GM12875 (cell line): ENCODE results near the gene NAT16.
A peak's percentile ranks its signal among the peaks of the same experiment; 100 is the strongest.

Experiments
- H3K4me3 ChIP-seq: one replicate; pipeline ENCODE4 v1.5.1; 2011; ENCODE audit warnings: low read depth, low read length, control low read depth
- TF ChIP-seq, protein P1 (sequence below): IDR thresholded peaks from 2 replicates; pipeline ENCODE4 v1.5.1; 2011; ENCODE audit warnings: low read depth, mild to moderate bottlenecking, control low read depth, inconsistent platforms, low read length, moderate library complexity, borderline replicate concordance; ENCODE audit not compliant: insufficient read depth

NAT16 gene

DNA sequence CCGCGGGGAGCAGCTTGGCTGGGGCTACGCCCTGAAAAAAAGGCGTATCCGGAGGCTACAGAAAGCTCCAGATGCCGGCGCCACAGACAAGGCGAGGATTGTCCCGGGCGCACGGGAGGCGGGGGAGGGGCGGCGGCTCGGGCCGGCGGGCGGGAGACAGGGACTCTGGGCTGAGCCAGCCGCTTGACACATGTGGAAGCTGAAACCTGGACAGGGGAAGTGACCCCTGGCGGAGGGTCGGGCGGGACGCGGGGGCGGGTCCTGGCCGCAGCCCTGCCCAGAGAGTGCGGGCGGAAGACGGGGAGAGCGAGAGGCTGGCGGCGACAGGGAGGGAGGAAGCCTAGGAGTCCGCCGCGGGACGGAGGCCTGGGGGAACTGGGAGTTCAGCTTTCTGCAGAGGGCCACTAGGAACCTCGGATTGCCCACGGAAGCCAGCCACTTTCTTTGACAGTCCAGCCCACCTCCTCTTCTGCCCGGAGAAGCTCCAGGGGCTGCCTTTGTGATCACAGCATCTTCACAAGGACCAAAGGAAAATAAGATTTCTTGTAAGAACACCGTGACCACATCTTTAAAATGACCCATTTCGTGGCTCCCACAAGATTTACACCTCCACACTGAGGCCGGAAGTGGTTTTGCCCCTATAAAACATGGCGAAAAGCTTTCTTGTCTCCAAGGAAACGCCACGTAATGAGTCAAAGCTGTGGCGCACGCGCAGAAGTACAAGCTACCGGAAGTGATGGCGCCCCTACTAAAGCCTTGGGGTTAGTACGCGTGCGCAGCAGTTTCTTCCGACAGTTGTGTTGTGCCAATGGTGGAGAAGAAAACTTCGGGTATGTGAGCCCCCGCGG lies 37.5 kb upstream of the NAT16 start, which contains the start of the genes PLOD3 and ZNHIT1:
Gene PLOD3 (minus strand): TSS at position 194 of the 848 bp plus-strand sequence. CDS start 307 bp downstream, outside the sequence.
Gene ZNHIT1 (plus strand): TSS at position 778 of the 848 bp plus-strand sequence. CDS start 31 bp downstream, at position 809.
- peak within 1 kb of the TSS; percentile 72 for H3K4me3 ChIP-seq
- TF ChIP-seq, protein P1, sequence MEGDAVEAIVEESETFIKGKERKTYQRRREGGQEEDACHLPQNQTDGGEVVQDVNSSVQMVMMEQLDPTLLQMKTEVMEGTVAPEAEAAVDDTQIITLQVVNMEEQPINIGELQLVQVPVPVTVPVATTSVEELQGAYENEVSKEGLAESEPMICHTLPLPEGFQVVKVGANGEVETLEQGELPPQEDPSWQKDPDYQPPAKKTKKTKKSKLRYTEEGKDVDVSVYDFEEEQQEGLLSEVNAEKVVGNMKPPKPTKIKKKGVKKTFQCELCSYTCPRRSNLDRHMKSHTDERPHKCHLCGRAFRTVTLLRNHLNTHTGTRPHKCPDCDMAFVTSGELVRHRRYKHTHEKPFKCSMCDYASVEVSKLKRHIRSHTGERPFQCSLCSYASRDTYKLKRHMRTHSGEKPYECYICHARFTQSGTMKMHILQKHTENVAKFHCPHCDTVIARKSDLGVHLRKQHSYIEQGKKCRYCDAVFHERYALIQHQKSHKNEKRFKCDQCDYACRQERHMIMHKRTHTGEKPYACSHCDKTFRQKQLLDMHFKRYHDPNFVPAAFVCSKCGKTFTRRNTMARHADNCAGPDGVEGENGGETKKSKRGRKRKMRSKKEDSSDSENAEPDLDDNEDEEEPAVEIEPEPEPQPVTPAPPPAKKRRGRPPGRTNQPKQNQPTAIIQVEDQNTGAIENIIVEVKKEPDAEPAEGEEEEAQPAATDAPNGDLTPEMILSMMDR: no peak

DNA sequence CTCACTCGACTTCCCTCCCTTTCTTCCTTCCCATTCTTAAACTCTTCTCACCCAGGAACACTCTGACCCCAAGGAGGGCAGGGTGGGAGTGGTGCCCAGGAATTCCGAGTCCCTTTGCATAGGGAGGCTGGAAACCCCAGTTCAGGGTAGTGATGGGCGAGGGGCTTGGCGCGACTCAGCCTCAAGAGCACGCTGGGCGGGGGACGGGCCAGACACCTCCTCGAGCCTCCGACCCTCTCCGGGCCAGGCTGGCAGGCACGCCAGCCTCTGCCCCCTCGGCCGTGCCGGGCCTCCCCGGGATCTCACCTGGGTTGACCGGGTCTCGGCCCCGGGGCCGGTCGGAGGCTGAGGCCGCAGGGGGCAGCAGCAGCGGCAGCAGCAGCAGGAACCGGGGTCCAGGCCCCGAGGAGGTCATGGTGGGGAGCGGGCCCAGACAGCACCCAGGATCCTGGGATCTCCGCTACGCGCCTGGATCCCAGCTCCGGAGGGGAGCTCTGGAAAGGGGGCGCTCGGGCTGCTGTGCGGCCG lies 36.8 kb upstream of the NAT16 start:
- TF ChIP-seq, protein P1: peak; percentile 20; the same call in 1 of the 2 replicates

DNA sequence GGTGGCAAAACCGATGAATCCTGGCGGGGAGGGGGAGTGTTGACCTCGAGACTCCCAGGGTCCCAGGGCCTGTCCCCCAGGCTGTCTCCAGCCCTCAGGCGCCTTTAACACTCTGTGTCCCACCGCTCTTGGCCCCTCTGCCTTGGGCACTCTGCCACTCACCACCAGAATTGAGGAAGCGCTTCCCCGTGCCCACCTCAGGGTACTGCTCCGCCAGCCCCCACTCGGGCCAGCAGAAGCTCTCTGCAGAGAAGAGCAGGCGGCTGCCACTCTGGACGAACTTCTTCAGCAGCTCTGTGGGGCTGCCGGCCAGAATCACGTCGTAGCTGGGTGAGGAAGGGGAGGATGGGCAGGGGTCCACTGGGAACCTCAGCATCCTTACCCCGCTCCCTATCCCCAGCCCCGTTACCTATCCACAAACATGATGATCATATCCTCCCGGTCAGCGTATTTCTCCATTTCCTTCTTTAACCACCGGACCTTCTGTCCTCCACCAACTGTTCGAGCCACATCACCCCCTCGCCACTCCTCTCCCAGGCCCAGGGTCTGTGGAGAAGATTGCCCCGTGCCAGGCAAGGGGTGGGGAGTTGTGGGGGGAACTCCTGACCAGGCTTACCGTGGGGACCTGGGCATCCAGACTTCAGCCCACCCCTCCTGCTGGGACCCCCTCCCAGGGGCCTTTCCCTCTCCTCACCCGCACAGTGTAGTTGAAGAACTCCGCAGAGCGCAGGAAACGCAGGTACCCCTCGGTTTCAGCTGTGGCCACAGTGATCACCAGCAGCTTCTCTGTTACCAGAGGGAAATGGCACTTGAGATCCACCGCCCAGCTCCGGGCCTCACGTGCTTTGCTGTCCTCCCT lies 36.1 kb upstream of the NAT16 start:
- TF ChIP-seq, protein P1: no peak
- H3K4me3 ChIP-seq: peak overlapping the region; percentile 72

More for the DNA sequence above, 36.8 kb upstream of the NAT16 start:
- peak overlapping the region; percentile 72 for H3K4me3 ChIP-seq

DNA sequence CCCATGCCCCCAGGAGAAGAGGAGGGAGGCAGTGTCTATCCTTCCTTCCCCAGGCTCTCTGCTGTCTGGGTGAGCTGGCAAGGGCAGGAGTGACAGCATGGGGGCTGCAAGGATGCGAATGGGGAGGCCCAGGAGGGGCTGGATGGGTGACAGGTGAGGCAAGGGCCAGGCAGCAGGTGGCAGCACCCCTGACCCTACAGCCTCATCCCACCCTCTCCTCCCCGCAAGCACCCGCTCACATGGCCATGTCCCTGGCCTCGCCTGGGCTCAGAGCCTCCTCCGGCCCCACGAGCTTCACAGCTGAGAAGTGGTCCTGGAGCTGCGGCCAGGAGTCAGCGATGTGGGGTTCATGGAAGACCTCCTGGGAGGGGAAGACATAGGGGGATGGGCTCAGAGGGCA lies 31.9 kb upstream of the NAT16 start:
- TF ChIP-seq, protein P1: no peak
- no peak overlapping the region for H3K4me3 ChIP-seq

DNA sequence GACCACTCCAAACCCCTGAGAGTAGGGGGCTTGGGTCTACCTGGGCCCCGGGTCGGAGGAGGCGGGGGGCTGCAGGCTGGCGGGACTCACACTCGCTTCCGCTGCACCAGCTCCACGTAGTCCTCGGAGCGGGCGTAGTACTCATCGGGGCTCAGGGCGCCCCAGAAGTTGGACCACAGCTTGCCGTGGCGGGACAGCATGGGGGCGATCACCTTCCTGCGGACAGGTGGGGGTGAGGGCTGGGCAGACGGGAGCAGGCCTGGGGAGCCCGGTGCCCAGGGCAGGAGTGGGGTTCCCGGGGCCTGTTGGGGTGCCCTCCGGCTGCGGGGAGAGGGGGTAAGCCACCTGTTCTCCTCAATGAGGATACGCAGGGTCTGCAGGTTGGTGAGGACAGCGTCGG lies 31.4 kb upstream of the NAT16 start:
- H3K4me3 ChIP-seq: no peak overlapping the region
- TF ChIP-seq, protein P1: no peak

DNA sequence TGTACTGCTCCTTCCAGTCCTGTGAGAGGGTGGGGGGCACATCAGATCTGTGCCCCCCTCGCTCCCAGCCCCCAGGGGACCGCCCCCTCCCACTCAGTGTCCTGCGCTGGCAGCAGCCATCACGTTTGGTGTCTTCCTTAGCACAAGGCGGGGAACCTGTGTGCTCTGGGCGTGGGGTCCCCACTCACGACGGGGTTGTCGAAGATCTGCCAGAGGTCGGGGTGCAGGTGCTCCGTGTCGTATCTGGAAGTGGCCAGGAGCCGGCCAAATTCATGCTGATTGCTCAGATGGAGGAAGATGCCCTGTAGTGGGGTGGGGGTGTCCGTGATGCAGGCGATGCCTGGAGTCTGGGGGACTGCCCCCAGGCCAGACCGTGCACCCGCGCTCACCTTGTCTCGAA lies 30.1 kb upstream of the NAT16 start:
- TF ChIP-seq, protein P1: no peak
- no peak overlapping the region for H3K4me3 ChIP-seq
